HepG2 (cell line): ENCODE measurements around the gene PTPRM. TPM values are rescaled to one million over a fixed set of nuclear protein-coding genes. Genes with fewer than 3 reads are reported as not detected.

Source experiments
- AHDC1 ChIP-seq: sonication (generic); formaldehyde crosslinking; IDR thresholded peaks from 2 replicates; pipeline ENCODE4 v1.5.1; 2020; ENCODE audit warnings: mild to moderate bottlenecking, missing genetic modification reagents, borderline replicate concordance
- EP300 ChIP-seq, 3 experiments: sonication (generic) in 1 of 3; formaldehyde crosslinking in 1 of 3; IDR thresholded peaks; 2 replicates each; pipeline versions ENCODE4 v1.5.1 to v1.6.1; 2011 to 2020; ENCODE audit warnings: low read depth in 2 of 3, low read length in 2 of 3, borderline replicate concordance in 1 of 3, improper control_type of control experiment in 1 of 3, mild to moderate bottlenecking in 1 of 3, missing genetic modification reagents in 1 of 3, moderate library complexity in 1 of 3
- FOXP4 ChIP-seq: sonication (generic); formaldehyde crosslinking; IDR thresholded peaks from 2 replicates; pipeline ENCODE4 v1.4.0; 2020; ENCODE audit warnings: missing genetic modification reagents
- GATAD2A ChIP-seq: IDR thresholded peaks from 2 replicates; pipeline ENCODE4 v1.6.1; 2016
- HDAC1 ChIP-seq: sonication (generic); formaldehyde crosslinking; IDR thresholded peaks from 2 replicates; pipeline ENCODE4 v1.5.1; 2020; ENCODE audit warnings: mild to moderate bottlenecking, missing genetic modification reagents
- HOXA5 ChIP-seq: sonication (generic); formaldehyde crosslinking; IDR thresholded peaks from 2 replicates; pipeline ENCODE4 v1.4.0; 2020; ENCODE audit warnings: missing genetic modification reagents
- LCORL ChIP-seq, 2 experiments: fragments of 450-650 bp in 1 of 2; sonication (generic) in 1 of 2; formaldehyde crosslinking in 1 of 2; IDR thresholded peaks; 2 replicates each; pipeline versions ENCODE4 v1.5.0 to v1.6.1; 2017 to 2020; ENCODE audit warnings: antibody characterized with exemption in 1 of 2, missing genetic modification reagents in 1 of 2
- PPARG ChIP-seq: conservative IDR thresholded peaks from 2 replicates; pipeline ENCODE4 v1.6.1; 2016; ENCODE audit warnings: missing biosample characterization, missing genetic modification reagents
- RCOR2 ChIP-seq: IDR thresholded peaks from 2 replicates; pipeline ENCODE4 v1.6.1; 2016; ENCODE audit warnings: missing biosample characterization, missing genetic modification reagents
- SAP130 ChIP-seq: IDR thresholded peaks from 2 replicates; pipeline ENCODE4 v1.6.1; 2016; ENCODE audit warnings: low read depth
- SOX13 ChIP-seq, 3 experiments: fragments of 450-650 bp in 1 of 3; sonication (generic) in 1 of 3; formaldehyde crosslinking in 1 of 3; IDR thresholded peaks in 2 of 3; conservative IDR thresholded peaks in 1 of 3; 2 replicates each; pipeline versions ENCODE4 v1.5.0 to v1.6.1; 2016 to 2020; ENCODE audit warnings: antibody characterized with exemption in 1 of 3, mild to moderate bottlenecking in 1 of 3, missing compliant biosample characterization in 1 of 3, missing genetic modification reagents in 1 of 3, moderate library complexity in 1 of 3
- TCF7 ChIP-seq: sonication (generic); IDR thresholded peaks from 2 replicates; pipeline ENCODE4 v1.6.1; 2016; ENCODE audit warnings: antibody characterized with exemption, low read depth
- ZBTB4 ChIP-seq: sonication (generic); formaldehyde crosslinking; IDR thresholded peaks from 2 replicates; pipeline ENCODE4 v1.4.0; 2020; ENCODE audit warnings: missing genetic modification reagents, mild to moderate bottlenecking, borderline replicate concordance
- ZNF75D ChIP-seq: sonication (generic); formaldehyde crosslinking; IDR thresholded peaks from 2 replicates; pipeline ENCODE4 v1.8.1; 2023; ENCODE audit warnings: missing genetic modification reagents, mild to moderate bottlenecking, borderline replicate concordance
- polyA plus RNA-seq, 8 experiments: library from polyadenylated mRNA; depleted of rRNA in 3 of 8; stranded (reverse) in 7 of 8; unstranded in 1 of 8; fragments of >200 nt; fragmentation: Illumina TruSeq in 4 of 8; extraction: Trizol in 4 of 8; gene quantifications; 2 replicates each; pipeline versions ENCODE4 v1.2.1 to v1.2.3, GENCODE V29; 2011 to 2016; ENCODE audit warnings: low read depth in 4 of 8, missing spikeins in 1 of 8, mixed read lengths in 1 of 8; ENCODE audit not compliant: insufficient read depth in 1 of 8
- total RNA-seq, 5 experiments: library from RNA; depleted of rRNA; stranded (reverse); fragments of >200 nt; fragmentation: Illumina TruSeq; extraction: Trizol; gene quantifications; 2 replicates each; pipeline ENCODE4 v1.2.3, GENCODE V29; 2016; ENCODE audit warnings: low read depth in 1 of 5

Gene PTPRM
- total and polyA plus RNA-seq, 2 of the 13 experiments (the other 11 are each of a cell fraction or from before 2014, with no cell fraction given), result 12.6 to 108 TPM

GRCh38 chr18:7750966-7751365, 183.8 kb downstream of the PTPRM start (continued):
- TF ChIP-seq HDAC1 (CRISPR knock-in tag) (0 out of 2 replicates have a peak, but pooled peaks have one; percentile 37), PPARG (no peak), HOXA5 (CRISPR knock-in tag) (no peak), SOX13 (IDR thresholded peaks at IDR 0.05) (no peak), SOX13 (CRISPR knock-in tag; conservative IDR thresholded peaks at IDR 0.05 in 1 of 2, IDR thresholded peaks at IDR 0.05 in 1 of 2) (peak in 1 of 2 experiments; percentile 44; a peak in 1 of 4 replicates), TCF7 (peak; percentile 40), SAP130 (CRISPR knock-in tag) (0 out of 2 replicates have a peak, but pooled peaks have one; percentile 24), EP300 (IDR thresholded peaks at IDR 0.05; ENCODE audit: low read depth in 2 of 2, low read length in 2 of 2) (peak in 1 of 2 experiments; percentile 54; a peak in 1 of 4 replicates), EP300 (CRISPR knock-in tag; IDR thresholded peaks at IDR 0.05; ENCODE audit: borderline replicate concordance) (no peak), GATAD2A (CRISPR knock-in tag) (peak; percentile 41; the same call in 1 of the 2 replicates), FOXP4 (CRISPR knock-in tag) (peak; percentile 55; the same call in 1 of the 2 replicates), RCOR2 (CRISPR knock-in tag) (0 out of 2 replicates have a peak, but pooled peaks have one; percentile 25), AHDC1 (CRISPR knock-in tag) (0 out of 2 replicates have a peak, but pooled peaks have one; percentile 22), ZBTB4 (CRISPR knock-in tag) (no peak), ZNF75D (CRISPR knock-in tag) (no peak), LCORL (IDR thresholded peaks at IDR 0.05) (no peak), LCORL (CRISPR knock-in tag; IDR thresholded peaks at IDR 0.05) (0 out of 2 replicates have a peak, but pooled peaks have one; percentile 43)
